GM13976 (cell line): ENCODE results near the gene IL15RA.
"Not testable (repeated sequence)": the region's sequence is repeated elsewhere in the genome, so short reads cannot be mapped to it uniquely, and the experiment has no call there.

ENCODE experiments used
- DNase-seq: peaks from one replicate; pipeline ENCODE4 v3.0.0; 2012; ENCODE audit warnings: low spot score
- CTCF ChIP-seq: IDR thresholded peaks from 2 replicates; pipeline ENCODE4 v1.5.1; 2012; ENCODE audit warnings: borderline replicate concordance, mild to moderate bottlenecking; ENCODE audit not compliant: insufficient read depth; ENCODE audit errors: extremely low read depth, missing control alignments, control extremely low read depth
- in situ Hi-C: fragments of 300-500 bp; cut with MboI; formaldehyde crosslinking; loops from one replicate; pipeline ENCODE4 v1.12.0; 2022; ENCODE audit warnings: low sequenced_read_pairs, mixed read lengths, inconsistent platforms; ENCODE audit not compliant: unreplicated experiment

Gene IL15RA

GRCh38 chr10:5946786-5947185, 30.6 kb downstream of the IL15RA start:
- in situ Hi-C loops, result no loop called here

GRCh38 chr10:5946419-5946775, 30.9 kb downstream of the IL15RA start:
- DNase-seq, in situ Hi-C loops: not testable (repeated sequence)

More at GRCh38 chr10:5946786-5947185, 30.6 kb downstream of the IL15RA start:
- no peak for DNase-seq
- no peak for TF ChIP-seq CTCF

- TF ChIP-seq CTCF, result no peak
- in situ Hi-C loops, result no loop called here
- DNase-seq, result no peak
These were observed 31.6 kb downstream of the IL15RA start for GRCh38 chr10:5945561-5946418.

- TF ChIP-seq CTCF, result no peak
- DNase-seq, result no peak
- in situ Hi-C loops, result no loop called here
These were observed 32.2 kb downstream of the IL15RA start for GRCh38 chr10:5945190-5945509.

GRCh38 chr10:5944389-5945189, 32.8 kb downstream of the IL15RA start:
- TF ChIP-seq CTCF, result no peak
- in situ Hi-C loops, result no loop called here
- DNase-seq, result no peak

GRCh38 chr10:5943536-5943935, 33.8 kb downstream of the IL15RA start:
- in situ Hi-C loops, result no loop called here
- DNase-seq, result no peak
- no peak for TF ChIP-seq CTCF

GRCh38 chr10:5942474-5942873, 34.9 kb downstream of the IL15RA start:
- no peak for TF ChIP-seq CTCF
- in situ Hi-C loops, result no loop called here

More at GRCh38 chr10:5942474-5942873, 34.9 kb downstream of the IL15RA start:
- no peak for DNase-seq
